Measurements from ENCODE around the gene KRTAP2-1.

The KRTAP2-1 gene

DNA sequence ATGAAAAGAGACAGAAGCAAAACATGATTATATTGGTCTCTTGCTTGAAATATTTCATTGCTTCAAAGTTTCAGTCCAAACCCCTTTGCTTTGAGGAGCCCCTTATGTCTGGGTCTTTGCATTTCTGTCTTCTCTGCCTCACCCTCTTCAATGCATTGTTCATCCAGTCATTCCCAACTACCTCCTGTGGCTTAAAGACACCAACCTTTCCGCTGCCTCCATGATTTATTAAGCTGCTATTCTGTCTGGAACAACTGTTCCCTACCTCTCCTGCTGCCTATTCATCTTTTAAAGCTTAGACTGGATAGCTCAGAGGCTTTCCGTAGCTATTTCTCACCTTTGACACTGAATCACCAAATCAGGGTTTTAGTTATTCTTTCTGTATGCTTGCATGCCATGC is 49.8 kb downstream of the KRTAP2-1 start:
- DNase-seq (ENCODE audit: extremely low read depth, low read depth) = no peak
- TF ChIP-seq, protein P1, sequence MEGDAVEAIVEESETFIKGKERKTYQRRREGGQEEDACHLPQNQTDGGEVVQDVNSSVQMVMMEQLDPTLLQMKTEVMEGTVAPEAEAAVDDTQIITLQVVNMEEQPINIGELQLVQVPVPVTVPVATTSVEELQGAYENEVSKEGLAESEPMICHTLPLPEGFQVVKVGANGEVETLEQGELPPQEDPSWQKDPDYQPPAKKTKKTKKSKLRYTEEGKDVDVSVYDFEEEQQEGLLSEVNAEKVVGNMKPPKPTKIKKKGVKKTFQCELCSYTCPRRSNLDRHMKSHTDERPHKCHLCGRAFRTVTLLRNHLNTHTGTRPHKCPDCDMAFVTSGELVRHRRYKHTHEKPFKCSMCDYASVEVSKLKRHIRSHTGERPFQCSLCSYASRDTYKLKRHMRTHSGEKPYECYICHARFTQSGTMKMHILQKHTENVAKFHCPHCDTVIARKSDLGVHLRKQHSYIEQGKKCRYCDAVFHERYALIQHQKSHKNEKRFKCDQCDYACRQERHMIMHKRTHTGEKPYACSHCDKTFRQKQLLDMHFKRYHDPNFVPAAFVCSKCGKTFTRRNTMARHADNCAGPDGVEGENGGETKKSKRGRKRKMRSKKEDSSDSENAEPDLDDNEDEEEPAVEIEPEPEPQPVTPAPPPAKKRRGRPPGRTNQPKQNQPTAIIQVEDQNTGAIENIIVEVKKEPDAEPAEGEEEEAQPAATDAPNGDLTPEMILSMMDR (IDR thresholded peaks at IDR 0.05; ENCODE audit: low read depth, low read length, missing control alignments) = no peak

DNA sequence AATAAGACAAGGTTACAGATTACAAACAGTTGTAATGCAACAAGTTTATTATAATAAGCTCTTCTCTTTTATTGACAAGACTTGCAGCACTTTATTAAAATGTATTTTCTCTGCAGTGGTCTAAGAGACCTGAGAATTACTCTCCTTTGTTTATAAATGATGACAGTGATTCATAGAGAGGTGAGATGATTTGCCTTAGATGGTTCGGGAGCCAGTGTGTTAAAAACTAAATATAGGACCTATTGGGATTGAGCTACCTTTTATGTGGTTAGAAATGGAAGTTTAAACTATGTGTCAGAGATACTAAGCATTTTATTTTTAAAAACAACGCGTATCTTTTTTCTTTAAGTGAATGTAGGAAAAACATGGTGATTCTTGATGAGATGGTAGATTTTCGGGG is 50.3 kb downstream of the KRTAP2-1 start:
- no peak for DNase-seq (ENCODE audit: extremely low read depth, low read depth)
- no peak overlapping the region for H3K4me3 ChIP-seq (replicated peaks; ENCODE audit: low read depth, low read length)
- TF ChIP-seq, protein P1 (IDR thresholded peaks at IDR 0.05; ENCODE audit: low read depth, low read length, missing control alignments) = no peak

More for the DNA sequence above, 49.8 kb downstream of the KRTAP2-1 start:
- no peak overlapping the region for H3K4me3 ChIP-seq (replicated peaks; ENCODE audit: low read depth, low read length)

Data from HFF-Myc (cell line).